Activated CD8-positive, alpha-beta memory T cell treated with anti-CD3 and anti-CD28 coated beads, Interleukin-2, amount 50 U/mL, for 1 hour (primary cell): Measurements from ENCODE around the gene MAGI1.
"Not testable (repeated sequence)": the region's sequence is repeated elsewhere in the genome, so short reads cannot be mapped to it uniquely, and the experiment has no call there.

Source experiments
- DNase-seq: peaks from one replicate; pipeline ENCODE4 v3.0.0-alpha.2; 2020; ENCODE audit errors: extremely low read depth

Gene MAGI1

GRCh38 chr3:66038726-66039589 lies at the start of gene MAGI1:
MAGI1 (minus strand) TSS chr3:66038918; CDS start chr3:66038308, 610 bp downstream.
- no peak for DNase-seq

GRCh38 chr3:66083784-66084213 lies 45.1 kb upstream of the MAGI1 start:
- no peak for DNase-seq

- no peak for DNase-seq
These were observed 44.5 kb upstream of the MAGI1 start for GRCh38 chr3:66083096-66083678.

- no peak for DNase-seq
These were observed 44.0 kb upstream of the MAGI1 start for GRCh38 chr3:66082679-66083078.

- DNase-seq: no peak
These were observed 41.4 kb upstream of the MAGI1 start for GRCh38 chr3:66080167-66080566.

GRCh38 chr3:66077973-66078372 lies 39.3 kb upstream of the MAGI1 start:
- no peak for DNase-seq

- no peak for DNase-seq
These were observed 38.2 kb upstream of the MAGI1 start for GRCh38 chr3:66076861-66077470.

- no peak for DNase-seq
These were observed 36.6 kb upstream of the MAGI1 start for GRCh38 chr3:66075281-66075680.

- no peak for DNase-seq
These were observed 34.9 kb upstream of the MAGI1 start for GRCh38 chr3:66073464-66074141.

- no peak for DNase-seq
These were observed 29.5 kb upstream of the MAGI1 start for GRCh38 chr3:66068255-66068654.

- no peak for DNase-seq
These were observed 28.4 kb upstream of the MAGI1 start for GRCh38 chr3:66066963-66067617.

GRCh38 chr3:66055289-66055688 lies 16.6 kb upstream of the MAGI1 start:
- DNase-seq: no peak

GRCh38 chr3:66053550-66054094 lies 14.9 kb upstream of the MAGI1 start:
- no peak for DNase-seq

- no peak for DNase-seq
These were observed 14.2 kb upstream of the MAGI1 start for GRCh38 chr3:66052721-66053549.

- no peak for DNase-seq
These were observed 12.1 kb upstream of the MAGI1 start for GRCh38 chr3:66050821-66051220.

GRCh38 chr3:66048051-66048395 lies 9.3 kb upstream of the MAGI1 start:
- no peak for DNase-seq

- no peak for DNase-seq
These were observed 8.8 kb upstream of the MAGI1 start for GRCh38 chr3:66047311-66048050.

GRCh38 chr3:66046321-66046720 lies 7.6 kb upstream of the MAGI1 start:
- not testable (repeated sequence) for DNase-seq

- no peak for DNase-seq
These were observed 3.1 kb upstream of the MAGI1 start for GRCh38 chr3:66041828-66042227.

GRCh38 chr3:66041116-66041515 lies 2.4 kb upstream of the MAGI1 start:
- DNase-seq: no peak
